OCI-LY3 (cell line): ENCODE results near the gene EPHB4.

ENCODE experiments used
- EZH2phosphoT487 ChIP-seq: fragments of 200-600 bp; shearing (Covaris generic); IDR thresholded peaks from 2 replicates; pipeline ENCODE4 v1.6.1; 2018; ENCODE audit warnings: antibody characterized with exemption, mixed run types, low read depth
- TF ChIP-seq, protein P1 (sequence below): fragments of 200-600, 300-600 bp; sonication (generic); IDR thresholded peaks from 2 replicates; pipeline ENCODE4 v1.5.1; 2014; ENCODE audit warnings: antibody characterized with exemption, low read length, low read depth

GRCh38 chr7:100859856-100860255, 32.5 kb upstream of the EPHB4 start:
- TF ChIP-seq, protein P1, sequence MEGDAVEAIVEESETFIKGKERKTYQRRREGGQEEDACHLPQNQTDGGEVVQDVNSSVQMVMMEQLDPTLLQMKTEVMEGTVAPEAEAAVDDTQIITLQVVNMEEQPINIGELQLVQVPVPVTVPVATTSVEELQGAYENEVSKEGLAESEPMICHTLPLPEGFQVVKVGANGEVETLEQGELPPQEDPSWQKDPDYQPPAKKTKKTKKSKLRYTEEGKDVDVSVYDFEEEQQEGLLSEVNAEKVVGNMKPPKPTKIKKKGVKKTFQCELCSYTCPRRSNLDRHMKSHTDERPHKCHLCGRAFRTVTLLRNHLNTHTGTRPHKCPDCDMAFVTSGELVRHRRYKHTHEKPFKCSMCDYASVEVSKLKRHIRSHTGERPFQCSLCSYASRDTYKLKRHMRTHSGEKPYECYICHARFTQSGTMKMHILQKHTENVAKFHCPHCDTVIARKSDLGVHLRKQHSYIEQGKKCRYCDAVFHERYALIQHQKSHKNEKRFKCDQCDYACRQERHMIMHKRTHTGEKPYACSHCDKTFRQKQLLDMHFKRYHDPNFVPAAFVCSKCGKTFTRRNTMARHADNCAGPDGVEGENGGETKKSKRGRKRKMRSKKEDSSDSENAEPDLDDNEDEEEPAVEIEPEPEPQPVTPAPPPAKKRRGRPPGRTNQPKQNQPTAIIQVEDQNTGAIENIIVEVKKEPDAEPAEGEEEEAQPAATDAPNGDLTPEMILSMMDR: no peak
- no peak for TF ChIP-seq EZH2phosphoT487
